ENCODE results near the gene DGKI. TPM values are rescaled to one million over a fixed set of nuclear protein-coding genes. Genes with fewer than 3 reads are reported as not detected.

Gene DGKI
- total RNA-seq, 1 experiment from 2014 or later: 0.55 TPM

DNA sequence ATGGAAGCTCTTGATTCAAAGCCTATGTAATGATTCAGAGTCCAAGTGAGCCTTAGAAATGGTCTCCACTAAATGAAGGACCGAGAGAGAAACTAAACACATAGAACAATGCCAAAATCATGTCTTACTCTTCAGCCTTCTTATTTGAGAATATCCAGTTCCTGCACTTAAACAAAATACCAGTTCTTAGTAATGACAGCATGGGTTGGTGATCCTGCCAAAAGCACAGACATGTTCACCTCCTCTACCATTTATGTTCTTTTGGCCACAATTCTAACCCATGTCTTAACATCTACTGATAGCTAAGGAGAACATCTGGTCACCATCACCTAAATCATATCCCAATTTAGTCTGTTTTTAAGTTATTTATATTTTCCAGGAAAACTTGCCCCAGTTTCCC lies 263.6 kb downstream of the DGKI start:
- no peak overlapping the region for H3K4me3 Mint-ChIP-seq
- no peak overlapping the region for H4K91ac ChIP-seq (ENCODE audit: insufficient read length, low read depth, low read length)
- no peaks in the 10 kb centered on the region for H3K23me2 ChIP-seq (ENCODE audit: insufficient read length, low read depth, low read length, poor library complexity, severe bottlenecking)
- H3K79me1 ChIP-seq (ENCODE audit: insufficient read depth, low read depth, low read length, poor library complexity, severe bottlenecking): no peaks in the 10 kb centered on the region
- H3K79me2 ChIP-seq (ENCODE audit: insufficient read depth, low read length): no peaks in the 10 kb centered on the region
- no peak overlapping the region for H2AK5ac ChIP-seq (ENCODE audit: insufficient read length, low read length)
- H2BK120ac ChIP-seq (ENCODE audit: low read depth, low read length, poor library complexity, severe bottlenecking): no peak overlapping the region
- H3K9ac ChIP-seq (ENCODE audit: extremely low read depth, insufficient read length, low read length): no peak overlapping the region
- no peak overlapping the region for H3K14ac ChIP-seq (ENCODE audit: insufficient read depth, low read length)
- H3K9me3 ChIP-seq (ENCODE audit: control insufficient read depth, low read depth, low read length): no peaks in the 10 kb centered on the region
- no peak overlapping the region for H3T11ph ChIP-seq (ENCODE audit: low read length)
- H2BK12ac ChIP-seq (ENCODE audit: insufficient read length, low read depth, low read length): no peak overlapping the region
- no peak overlapping the region for H3K18ac ChIP-seq (ENCODE audit: insufficient read length, low read depth, low read length)
- H3K56ac ChIP-seq (ENCODE audit: insufficient read length, low read depth, low read length): no peak overlapping the region
- H3K27me3 Mint-ChIP-seq (ENCODE audit: low read depth): no peaks in the 10 kb centered on the region
- H3K9me3 Mint-ChIP-seq: no peaks in the 10 kb centered on the region
- H3K4me1 ChIP-seq (ENCODE audit: insufficient read depth, low read length): peaks cover 4% of the 10 kb centered on the region; the same call in 1 of the 2 replicates
- H3K27ac Mint-ChIP-seq: no peak overlapping the region
- H3K4me2 ChIP-seq (ENCODE audit: insufficient read depth, insufficient read length, low read length): no peak overlapping the region
- no peak overlapping the region for H2BK5ac ChIP-seq (ENCODE audit: insufficient read length, low read length)
- no peaks in the 10 kb centered on the region for H3K36me3 Mint-ChIP-seq (ENCODE audit: insufficient read depth in 1 of 3, low read depth in 3 of 3)
- H2AFZ ChIP-seq (ENCODE audit: low read length): no peak overlapping the region
- no peak overlapping the region for H2BK20ac ChIP-seq (ENCODE audit: low read depth, low read length, poor library complexity, severe bottlenecking)
- no peak overlapping the region for H3K27ac ChIP-seq (ENCODE audit: insufficient read length, low read depth, low read length)
- H3K23ac ChIP-seq (ENCODE audit: insufficient read length, low read depth, low read length): no peak overlapping the region
- H4K8ac ChIP-seq (replicated peaks; ENCODE audit: insufficient read length, low read depth, low read length): no peak overlapping the region
- H2BK15ac ChIP-seq (ENCODE audit: low read depth, low read length): no peak overlapping the region
- no peaks in the 10 kb centered on the region for H4K20me1 ChIP-seq (ENCODE audit: control insufficient read depth, insufficient read depth, insufficient read length)
- no peak for DNase-seq
- no peak overlapping the region for H3K4ac ChIP-seq (ENCODE audit: low read depth, low read length)
- no peaks in the 10 kb centered on the region for H3K27me3 ChIP-seq (ENCODE audit: insufficient read depth, low read length)
- TF ChIP-seq, protein P1, sequence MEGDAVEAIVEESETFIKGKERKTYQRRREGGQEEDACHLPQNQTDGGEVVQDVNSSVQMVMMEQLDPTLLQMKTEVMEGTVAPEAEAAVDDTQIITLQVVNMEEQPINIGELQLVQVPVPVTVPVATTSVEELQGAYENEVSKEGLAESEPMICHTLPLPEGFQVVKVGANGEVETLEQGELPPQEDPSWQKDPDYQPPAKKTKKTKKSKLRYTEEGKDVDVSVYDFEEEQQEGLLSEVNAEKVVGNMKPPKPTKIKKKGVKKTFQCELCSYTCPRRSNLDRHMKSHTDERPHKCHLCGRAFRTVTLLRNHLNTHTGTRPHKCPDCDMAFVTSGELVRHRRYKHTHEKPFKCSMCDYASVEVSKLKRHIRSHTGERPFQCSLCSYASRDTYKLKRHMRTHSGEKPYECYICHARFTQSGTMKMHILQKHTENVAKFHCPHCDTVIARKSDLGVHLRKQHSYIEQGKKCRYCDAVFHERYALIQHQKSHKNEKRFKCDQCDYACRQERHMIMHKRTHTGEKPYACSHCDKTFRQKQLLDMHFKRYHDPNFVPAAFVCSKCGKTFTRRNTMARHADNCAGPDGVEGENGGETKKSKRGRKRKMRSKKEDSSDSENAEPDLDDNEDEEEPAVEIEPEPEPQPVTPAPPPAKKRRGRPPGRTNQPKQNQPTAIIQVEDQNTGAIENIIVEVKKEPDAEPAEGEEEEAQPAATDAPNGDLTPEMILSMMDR (conservative IDR thresholded peaks at IDR 0.05): no peak
- no CpG with 5 or more reads among the region's 1 CpG for WGBS (ENCODE audit: extremely low coverage, insufficient read length, low lambda C conversion rate)
- peaks cover 5% of the 10 kb centered on the region in 2 experiments for H3K4me1 Mint-ChIP-seq
- H4K5ac ChIP-seq (ENCODE audit: insufficient read length, low read depth, low read length): no peak overlapping the region
